PC-3 (cell line): ENCODE results near the gene NEK4. TPM values are rescaled to one million over a fixed set of nuclear protein-coding genes. Genes with fewer than 3 reads are reported as not detected.

Experiments
- total RNA-seq: library from RNA; depleted of rRNA; stranded (reverse); fragments of >200 nt; gene quantifications from 2 replicates; pipeline ENCODE4 v1.2.3, GENCODE V29; 2014; rRNA removed

NEK4 gene
- total RNA-seq, 1 experiment from 2014 or later, result 33.6 TPM

Other genes starting within 250 kb of the NEK4 start
- 229 and 263 TPM in 2 replicates for gene NT5DC2, start 237.1 kb downstream of the NEK4 start, total RNA-seq
- 14.5 and 26.1 TPM in 2 replicates for gene UQCC5, start 234.3 kb downstream of the NEK4 start, total RNA-seq
- gene PBRM1, start 85.0 kb downstream of the NEK4 start, total RNA-seq, result 59.7 and 67.8 TPM in 2 replicates
- 219 TPM in 2 replicates for gene GNL3, start 84.9 kb downstream of the NEK4 start, total RNA-seq
- 53.6 and 70.2 TPM in 2 replicates for gene GLT8D1, start 65.1 kb downstream of the NEK4 start, total RNA-seq
- 114 and 133 TPM in 2 replicates for gene SPCS1, start 64.8 kb downstream of the NEK4 start, total RNA-seq
- not detected in 2 replicates for gene ITIH1, start 6.7 kb upstream of the NEK4 start, total RNA-seq
- gene ITIH3, start 23.9 kb upstream of the NEK4 start, total RNA-seq, result not detected in 2 replicates
- gene ITIH4, start 59.7 kb upstream of the NEK4 start, total RNA-seq, result 0.80 TPM in 1 of 2 replicates, not detected in the other
- 0.66 and 0.69 TPM in 2 replicates for gene MUSTN1, start 64.1 kb upstream of the NEK4 start, total RNA-seq
- 18.5 and 29.7 TPM in 2 replicates for gene STIMATE, start 126.6 kb upstream of the NEK4 start, total RNA-seq